Fibroblast of pulmonary artery (primary cell): ENCODE results near the gene RAB33B.
"Not testable (repeated sequence)": the region's sequence is repeated elsewhere in the genome, so short reads cannot be mapped to it uniquely, and the experiment has no call there.

ENCODE experiments used
- DNase-seq: peaks from one replicate; pipeline ENCODE4 v3.0.0-alpha.2; 2010; ENCODE audit warnings: low read depth
- H3K4me3 ChIP-seq: replicated peaks from 2 replicates; pipeline ENCODE4 v1.5.1; 2011; ENCODE audit warnings: low read depth, mild to moderate bottlenecking, control low read depth, low read length, moderate library complexity
- CTCF ChIP-seq: IDR thresholded peaks from 2 replicates; pipeline ENCODE4 v1.5.1; 2011; ENCODE audit warnings: mild to moderate bottlenecking, control low read depth, low read length, inconsistent platforms; ENCODE audit errors: missing control alignments

Gene RAB33B

GRCh38 chr4:139461022-139461628 is 7.2 kb downstream of the RAB33B start:
- DNase-seq = no peak
- H3K4me3 ChIP-seq = no peak overlapping the region
- TF ChIP-seq CTCF = no peak

GRCh38 chr4:139464512-139464911 is 10.6 kb downstream of the RAB33B start:
- not testable (repeated sequence) for H3K4me3 ChIP-seq, DNase-seq

- DNase-seq = no peak
- no peak overlapping the region for H3K4me3 ChIP-seq
- TF ChIP-seq CTCF = no peak
Measured at GRCh38 chr4:139465922-139466321, 12.0 kb downstream of the RAB33B start.

GRCh38 chr4:139468756-139469155 is 14.8 kb downstream of the RAB33B start:
- DNase-seq, H3K4me3 ChIP-seq: not testable (repeated sequence)

GRCh38 chr4:139469216-139469615 is 15.3 kb downstream of the RAB33B start:
- no peak for DNase-seq
- TF ChIP-seq CTCF = no peak

GRCh38 chr4:139469869-139470268 is 15.9 kb downstream of the RAB33B start:
- no peak for TF ChIP-seq CTCF
- DNase-seq = no peak
- H3K4me3 ChIP-seq = no peak overlapping the region

More at GRCh38 chr4:139469216-139469615, 15.3 kb downstream of the RAB33B start:
- no peak overlapping the region for H3K4me3 ChIP-seq

GRCh38 chr4:139470295-139470694 is 16.4 kb downstream of the RAB33B start:
- H3K4me3 ChIP-seq = no peak overlapping the region
- no peak for DNase-seq
- TF ChIP-seq CTCF = no peak

- no peak for DNase-seq
- TF ChIP-seq CTCF = no peak
- H3K4me3 ChIP-seq = no peak overlapping the region
Measured at GRCh38 chr4:139470997-139471665, 17.2 kb downstream of the RAB33B start.
